Urothelium cell line (cell line): Measurements from ENCODE around the gene SERBP1.
A peak's percentile ranks its signal among the peaks of the same experiment; 100 is the strongest.
"Not testable (repeated sequence)": the region's sequence is repeated elsewhere in the genome, so short reads cannot be mapped to it uniquely, and the experiment has no call there.

Experiments
- DNase-seq: peaks from one replicate; pipeline ENCODE4 v3.0.0; 2011; ENCODE audit warnings: low spot score, mixed read lengths
- FAIRE-seq: peaks from 2 replicates; lab custom pipeline; 2011; peaks lifted over from hg19 to GRCh38; lab: Jason Lieb, UNC

Gene SERBP1

DNA sequence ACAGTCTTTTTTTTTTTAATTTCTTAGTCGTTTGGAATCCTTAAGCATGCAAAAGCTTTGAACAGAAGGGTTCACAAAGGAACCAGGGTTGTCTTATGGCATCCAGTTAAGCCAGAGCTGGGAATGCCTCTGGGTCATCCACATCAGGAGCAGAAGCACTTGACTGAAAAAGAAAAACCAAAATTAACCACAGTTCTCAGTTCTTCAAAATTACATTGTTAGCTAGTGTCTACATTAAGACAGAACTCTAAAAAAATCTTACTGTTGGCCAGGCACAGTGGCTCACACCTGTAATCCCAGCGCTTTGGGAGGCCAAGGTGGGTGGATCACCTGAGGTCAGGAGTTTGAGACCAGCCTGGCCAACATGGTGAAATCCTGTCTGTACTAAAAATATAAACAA is 17.1 kb downstream of the SERBP1 start:
- not testable (repeated sequence) for FAIRE-seq, DNase-seq

DNA sequence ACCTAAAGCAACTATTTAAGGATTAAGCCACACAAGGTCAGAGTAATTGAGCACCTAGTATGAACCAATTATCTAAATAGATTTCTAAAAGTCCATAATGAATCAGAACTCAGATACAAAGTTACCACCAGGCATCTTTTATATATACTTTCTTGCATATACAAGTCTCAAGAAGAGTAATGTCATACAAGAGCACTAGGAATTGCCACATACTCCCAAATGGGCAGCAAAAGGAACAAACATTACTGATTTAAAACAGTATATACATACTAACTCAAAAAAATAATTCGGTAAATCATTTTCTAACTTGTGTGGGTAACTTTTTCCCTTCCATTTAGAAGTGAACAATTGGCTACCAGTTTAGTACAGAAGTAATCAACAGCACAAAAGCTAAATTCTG is 22.1 kb downstream of the SERBP1 start:
- no peak for FAIRE-seq

DNA sequence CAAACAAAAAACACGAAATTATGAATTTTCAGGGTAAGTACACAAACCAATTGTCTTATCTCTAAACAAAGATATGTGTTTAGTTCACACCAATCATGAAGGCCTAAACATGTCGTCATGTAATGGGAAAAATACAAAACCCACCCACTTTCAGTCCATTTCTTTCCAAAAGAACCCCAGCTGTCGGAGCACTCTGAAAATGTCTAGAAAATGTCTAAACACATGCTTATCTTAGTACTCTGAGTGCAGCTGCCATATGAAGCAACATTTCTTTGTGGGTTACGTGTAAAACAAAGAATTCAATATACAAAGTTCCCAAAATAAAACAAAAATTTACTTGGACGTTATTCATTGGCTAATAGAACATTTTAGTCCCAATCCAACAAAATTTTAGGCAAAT is 22.7 kb downstream of the SERBP1 start:
- DNase-seq, result no peak
- FAIRE-seq, result no peak

More for the DNA sequence above, 22.1 kb downstream of the SERBP1 start:
- DNase-seq, result no peak

DNA sequence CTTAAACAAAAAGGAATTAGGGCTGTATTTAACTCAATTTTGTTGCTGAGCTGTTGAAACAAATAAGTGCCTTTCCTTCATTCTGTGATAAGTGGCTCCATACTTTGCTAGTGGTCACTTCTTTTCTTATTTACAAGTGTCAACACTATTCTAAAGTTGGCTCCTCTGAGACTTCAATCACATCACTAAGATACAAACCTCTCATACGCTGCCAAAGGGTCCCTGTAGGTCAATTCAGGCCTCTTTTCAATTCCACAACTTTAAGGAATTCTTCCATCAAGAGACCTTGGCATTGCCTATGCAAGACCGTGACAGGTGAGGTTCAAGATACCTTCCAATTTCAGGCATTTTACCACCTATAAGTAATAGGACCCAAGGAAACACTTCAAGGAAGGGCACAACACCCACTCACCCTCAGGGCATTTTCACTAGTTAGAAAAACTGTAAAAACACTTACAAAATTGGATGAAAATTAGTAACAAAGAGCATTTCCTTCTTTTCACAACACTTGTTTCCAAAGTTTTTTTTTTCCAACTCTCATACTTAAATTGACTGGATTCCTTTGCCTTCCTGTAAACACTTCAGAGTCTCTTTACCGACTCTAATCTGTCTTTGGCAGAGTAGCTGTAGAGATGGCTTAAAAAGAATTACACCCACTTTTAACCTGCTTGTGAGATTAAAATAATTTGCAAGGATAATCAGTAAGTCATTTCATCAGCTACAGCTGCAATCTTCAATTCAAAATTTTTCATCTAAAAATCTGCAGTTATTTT is 24.5 kb downstream of the SERBP1 start:
- FAIRE-seq, result no peak

DNA sequence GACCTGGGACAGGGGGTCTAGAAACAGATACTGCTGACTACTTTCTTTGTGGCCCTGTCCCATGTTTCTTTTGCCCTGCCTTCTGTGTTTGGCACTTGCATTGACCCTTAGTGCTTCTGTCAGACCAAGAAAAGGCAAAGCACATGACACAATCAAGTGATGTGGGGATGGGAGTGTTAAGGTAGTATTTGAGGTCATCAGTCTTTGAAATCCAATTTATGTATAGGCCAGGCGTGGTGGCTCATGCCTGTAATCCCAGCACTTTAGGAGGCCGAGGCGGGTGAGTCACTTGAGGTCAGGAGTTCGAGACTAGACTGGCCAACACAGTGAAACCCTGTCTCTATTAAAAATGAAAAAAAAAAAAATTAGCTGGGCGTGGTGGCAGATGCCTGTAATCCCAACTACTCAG is 26.0 kb downstream of the SERBP1 start:
- FAIRE-seq (no peak), DNase-seq (no peak)

More for the DNA sequence above, 24.5 kb downstream of the SERBP1 start:
- DNase-seq, result no peak

DNA sequence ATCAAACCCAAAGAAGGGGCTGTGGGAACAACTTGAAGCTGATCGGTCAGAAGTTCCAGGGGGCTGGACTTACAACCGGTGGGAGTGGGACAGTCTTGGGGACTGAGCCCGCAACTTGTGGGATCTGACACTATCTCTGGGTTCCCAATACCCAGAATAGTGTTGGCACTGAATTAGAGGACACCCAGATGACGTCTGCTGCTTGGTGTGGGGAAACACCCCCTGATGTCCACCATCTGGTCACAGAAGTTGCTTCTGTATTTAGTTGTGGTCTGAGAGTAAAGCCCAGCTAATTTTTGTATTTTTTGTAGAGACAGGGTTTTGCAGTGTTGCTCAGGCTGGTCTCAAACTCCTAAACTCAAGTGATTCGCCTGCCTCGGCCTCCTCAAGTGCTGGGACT is 28.8 kb downstream of the SERBP1 start:
- no peak for DNase-seq
- FAIRE-seq, result no peak

DNA sequence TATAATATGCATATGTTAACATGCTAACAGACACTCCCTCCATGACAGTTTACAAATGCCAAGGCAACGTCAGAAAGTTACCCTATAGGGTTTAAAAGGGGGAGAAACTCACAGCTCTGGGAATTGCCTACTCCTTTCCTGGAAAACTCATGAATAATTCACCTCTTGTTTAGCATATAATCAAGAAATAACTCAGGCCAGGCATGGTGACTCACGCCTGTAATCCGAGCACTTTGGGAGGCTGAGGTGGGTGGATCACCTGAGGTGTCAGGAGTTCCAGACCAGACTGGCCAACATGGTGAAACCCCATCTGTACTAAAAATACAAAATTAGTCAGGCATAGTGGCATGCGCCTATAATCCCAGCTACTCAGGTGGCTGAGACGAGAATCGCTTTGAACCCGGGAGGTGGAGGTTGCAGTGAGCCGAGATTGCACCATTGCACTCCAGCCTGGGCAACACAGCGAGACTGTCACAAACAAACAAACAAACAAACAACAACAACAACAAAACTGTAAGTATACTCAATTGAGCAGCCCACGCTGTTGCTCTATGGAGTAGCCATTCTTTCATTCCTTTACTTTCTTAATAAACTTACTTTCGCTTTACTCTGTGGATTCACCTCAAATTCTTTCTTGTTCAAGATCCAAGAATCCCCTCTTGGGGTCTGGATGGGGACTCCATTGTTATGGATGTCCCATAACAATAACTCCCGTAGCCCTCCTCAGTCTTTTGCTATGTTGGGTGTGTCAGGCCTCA is 30.0 kb downstream of the SERBP1 start:
- FAIRE-seq, DNase-seq: not testable (repeated sequence)

DNA sequence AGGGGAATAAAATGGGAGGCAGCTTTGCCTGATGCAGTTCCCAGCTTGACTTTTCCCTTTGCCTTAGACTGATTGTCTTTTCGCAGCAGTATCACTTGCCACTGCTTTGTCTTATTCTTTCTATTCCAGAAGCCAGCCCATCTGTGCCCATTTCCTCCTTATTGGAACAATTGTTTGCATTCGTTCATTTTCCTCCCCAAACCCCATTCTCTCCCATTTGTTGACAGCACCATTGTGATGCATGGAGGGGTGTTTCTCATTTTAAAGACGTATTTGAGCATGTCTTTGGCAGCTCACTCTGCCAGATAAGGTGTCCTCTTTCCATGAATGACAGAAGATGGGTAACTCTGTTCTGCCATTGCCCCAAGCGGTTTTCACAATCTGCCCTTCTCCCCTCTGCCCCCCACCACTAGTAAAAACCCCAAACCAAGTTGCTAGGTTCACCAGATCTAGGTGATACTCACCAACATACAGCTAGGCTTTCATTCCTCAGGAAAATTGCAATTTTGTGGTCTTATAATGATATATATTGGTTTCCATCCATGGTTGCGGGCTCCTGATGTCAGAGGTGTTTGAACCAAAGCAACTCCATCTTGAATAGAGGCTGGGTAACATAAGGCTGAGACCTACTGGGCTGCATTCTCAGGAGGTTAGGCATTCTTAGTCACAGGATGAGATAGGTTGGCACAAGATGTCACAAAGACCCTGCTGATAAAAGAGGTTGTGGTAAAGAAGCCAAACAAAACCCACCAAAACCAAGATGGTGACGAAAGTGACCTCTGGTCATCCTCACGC is 30.8 kb downstream of the SERBP1 start:
- FAIRE-seq (no peak), DNase-seq (no peak)

DNA sequence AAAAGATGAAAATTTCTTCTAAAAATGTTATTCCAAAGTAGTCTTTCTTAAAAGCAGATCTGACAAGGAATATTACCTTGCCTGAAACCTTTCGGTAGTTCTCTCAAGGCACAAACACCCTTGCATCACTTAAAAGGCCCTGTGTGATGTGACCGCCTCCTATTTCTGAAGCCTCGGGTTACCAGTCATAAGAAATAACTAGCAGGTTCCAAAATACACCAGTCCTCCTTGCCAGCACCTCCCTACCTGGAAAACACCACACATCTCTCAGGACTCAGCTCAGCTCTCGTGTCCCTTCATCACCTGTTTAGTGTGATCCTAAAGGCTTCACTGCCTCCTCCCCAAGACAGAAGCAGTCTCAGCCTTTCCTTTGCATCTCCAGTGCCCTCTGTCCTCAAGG is 35.7 kb downstream of the SERBP1 start:
- no peak for DNase-seq
- FAIRE-seq, result no peak

DNA sequence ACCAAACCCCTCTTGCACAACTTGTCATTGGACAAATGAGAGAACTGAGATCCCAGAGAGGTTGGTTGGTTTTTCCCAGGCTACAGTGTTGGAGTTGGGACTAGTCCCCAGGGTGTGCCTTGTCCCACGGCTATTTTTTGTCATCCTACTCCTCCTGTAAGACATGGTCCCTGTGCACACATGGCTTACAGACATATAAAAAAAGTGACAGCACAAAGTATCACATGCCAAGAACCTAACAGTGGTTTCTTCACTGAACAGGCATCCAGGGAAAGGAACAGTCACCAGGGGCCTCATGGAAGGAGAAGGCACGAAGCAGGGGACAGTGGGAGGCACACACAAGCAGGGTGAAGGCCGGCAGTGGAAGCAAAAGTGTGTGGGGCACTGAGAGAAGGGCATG is 36.5 kb downstream of the SERBP1 start:
- DNase-seq, result no peak
- FAIRE-seq, result no peak

DNA sequence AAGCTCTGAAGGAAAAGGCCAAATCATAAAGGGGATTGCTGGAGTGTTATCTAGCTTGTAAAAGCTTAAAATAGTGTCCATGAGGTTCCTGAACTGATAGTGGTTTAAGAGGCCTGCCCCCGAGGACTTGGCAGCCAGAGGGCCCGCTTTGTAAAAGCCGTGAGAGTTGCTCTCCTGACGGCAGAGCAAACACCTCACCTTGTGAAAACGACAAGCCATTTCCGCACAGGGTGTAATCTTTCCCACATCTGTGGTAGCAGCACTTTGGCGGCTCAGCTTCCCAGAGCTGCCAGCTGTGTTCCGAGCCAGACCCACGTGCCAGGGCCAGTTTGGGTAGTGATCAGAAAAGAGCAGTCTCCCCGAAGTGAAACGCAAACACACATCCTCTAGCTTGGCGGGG is 37.0 kb downstream of the SERBP1 start:
- no peak for FAIRE-seq

DNA sequence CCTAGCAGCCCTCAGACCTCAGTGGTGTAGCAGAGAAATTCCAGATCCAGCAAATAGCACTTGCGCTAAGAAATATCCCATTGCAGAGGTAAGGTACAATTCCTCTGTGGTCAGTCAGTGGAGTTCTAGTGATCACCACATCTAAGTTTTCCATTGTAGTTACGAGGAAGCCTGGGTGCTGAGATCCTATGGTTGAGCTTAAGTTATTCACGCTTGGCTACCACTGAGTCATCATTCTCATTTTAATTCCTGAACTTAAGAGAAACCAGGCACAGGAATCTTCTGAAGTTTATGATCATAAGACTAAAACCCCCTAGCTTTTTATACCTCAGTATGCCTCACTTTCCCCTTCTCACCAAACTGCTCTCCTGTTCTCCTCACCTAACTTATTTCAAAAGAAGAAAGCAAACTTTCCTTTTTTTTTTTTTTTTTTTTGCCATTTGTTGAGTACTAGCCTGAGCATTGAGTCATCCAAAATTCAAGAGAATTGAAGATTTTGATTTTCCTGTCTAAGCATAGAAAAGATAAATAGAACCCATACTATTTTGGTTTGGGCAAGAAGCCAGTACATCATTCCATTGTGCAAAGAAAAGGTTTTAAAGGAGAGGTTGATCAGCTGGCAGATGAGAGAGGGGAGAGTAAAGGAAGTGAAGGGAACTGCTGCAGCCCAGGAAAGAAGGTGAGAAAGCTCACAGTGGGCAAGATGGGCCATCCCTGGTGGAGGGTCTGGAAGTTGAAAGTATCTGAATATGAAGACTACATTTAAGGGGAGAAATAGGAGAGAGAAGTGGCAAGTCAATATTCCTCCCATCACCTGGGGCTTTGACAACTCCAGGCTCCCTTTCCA is 39.9 kb downstream of the SERBP1 start:
- no peak for FAIRE-seq
- peak; percentile 20 for DNase-seq

More for the DNA sequence above, 37.0 kb downstream of the SERBP1 start:
- no peak for DNase-seq

DNA sequence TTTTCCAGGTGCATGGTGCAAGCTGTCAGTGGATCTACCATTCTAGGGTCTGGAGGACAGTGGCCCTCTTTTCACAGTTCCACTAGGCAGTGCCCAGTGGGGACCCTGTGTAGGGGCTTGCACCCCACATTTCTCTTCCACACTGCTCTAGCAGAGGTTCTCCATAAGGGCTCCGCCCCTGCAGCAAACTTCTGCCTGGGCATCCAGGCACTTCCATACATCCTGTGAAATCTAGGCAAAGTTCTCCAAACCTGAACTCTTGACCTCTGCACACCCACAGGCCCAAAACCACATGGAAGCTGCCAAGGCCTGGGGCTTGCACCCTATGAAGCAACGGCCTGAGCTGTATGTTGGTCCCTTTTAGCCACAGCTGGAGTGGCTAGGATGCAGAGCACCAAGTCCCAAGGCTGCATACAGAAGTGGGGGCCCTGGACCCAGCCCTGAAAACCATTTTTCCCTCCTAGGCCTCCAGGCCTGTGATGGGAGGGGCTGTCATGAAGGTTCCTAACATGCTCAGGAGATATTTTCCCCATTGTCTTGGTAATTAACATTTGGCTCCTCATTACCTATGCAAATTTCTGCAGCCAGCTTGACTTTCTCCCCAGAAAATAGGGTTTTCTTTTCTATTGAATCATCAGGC is 46.1 kb downstream of the SERBP1 start:
- FAIRE-seq, result no peak

DNA sequence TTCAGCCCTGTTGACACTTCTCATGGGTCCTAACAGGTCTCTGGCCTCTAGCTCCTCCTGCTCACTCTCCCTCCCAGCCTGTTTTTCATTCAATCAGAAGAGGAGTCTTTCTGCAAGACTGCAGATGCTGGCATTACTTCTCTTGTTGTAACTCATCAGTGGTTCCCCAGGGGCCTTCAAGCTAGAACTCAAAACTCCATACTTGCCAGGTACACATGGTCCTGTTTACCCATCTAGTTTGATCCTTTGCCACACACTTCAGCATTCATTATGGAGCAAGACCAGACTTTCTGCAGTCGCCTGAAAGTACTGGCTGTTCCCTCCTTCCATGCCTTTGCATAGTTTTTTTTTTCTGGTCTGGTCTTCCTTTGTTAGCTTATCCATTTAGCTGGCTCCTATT is 47.9 kb downstream of the SERBP1 start:
- no peak for FAIRE-seq
- no peak for DNase-seq

More for the DNA sequence above, 46.1 kb downstream of the SERBP1 start:
- DNase-seq, result no peak

DNA sequence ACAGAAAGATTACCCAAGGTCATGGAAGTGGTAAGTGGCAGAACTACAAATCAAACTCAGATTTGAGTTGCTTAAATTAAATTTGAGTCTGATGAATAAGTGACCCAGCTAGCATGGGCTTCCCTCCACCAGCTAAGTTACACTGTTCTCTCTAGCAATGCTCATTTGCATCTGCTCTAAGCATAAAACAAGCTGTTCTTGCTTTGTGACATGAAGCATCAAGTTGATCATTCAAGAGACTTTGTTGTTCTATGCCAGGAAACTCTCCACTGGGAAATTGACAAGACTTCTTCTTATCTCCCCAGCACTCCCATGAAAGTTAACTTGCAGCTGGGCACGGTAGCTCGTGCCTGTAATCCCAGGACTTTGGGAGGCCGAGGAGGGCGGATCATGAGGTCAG is 49.0 kb downstream of the SERBP1 start:
- FAIRE-seq (no peak), DNase-seq (no peak)

DNA sequence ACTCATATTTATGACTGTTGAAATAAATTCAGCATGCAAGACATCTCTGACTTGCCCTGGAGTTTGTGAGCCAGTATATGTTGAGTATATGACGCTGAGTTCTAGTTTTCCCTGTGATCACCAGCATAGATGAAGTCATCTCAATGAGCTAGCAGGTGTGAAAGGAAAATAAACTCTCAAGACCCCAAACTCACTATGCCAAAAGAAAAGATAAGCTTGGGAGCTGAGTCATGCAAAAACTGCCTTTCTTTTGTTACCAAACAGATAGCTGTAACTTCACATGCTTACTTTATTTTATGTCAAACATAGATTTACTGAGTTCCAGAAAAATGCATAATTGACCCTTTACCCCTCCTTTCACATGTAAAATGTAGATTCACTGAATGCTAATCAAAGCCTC is 52.9 kb downstream of the SERBP1 start:
- no peak for FAIRE-seq
- DNase-seq, result no peak

DNA sequence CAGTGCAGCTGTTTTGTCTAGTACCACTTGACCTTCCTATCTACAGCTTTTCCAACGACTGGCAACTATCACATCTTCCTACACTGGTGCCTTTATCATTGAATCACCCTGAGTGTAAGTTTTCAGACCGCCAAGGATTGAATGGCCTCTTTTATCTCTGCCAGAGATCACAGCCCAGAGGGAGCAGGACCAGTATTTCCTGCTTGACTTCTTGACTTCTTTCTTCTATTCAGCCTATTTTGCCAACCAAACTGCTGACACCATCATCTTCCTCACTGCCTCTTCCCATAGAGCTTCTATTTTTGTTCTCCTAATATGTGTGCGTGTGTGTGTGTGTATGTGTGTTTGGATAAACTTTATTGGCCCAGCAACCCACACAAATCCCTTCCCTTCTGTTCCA is 53.8 kb downstream of the SERBP1 start:
- FAIRE-seq, result no peak
- no peak for DNase-seq

DNA sequence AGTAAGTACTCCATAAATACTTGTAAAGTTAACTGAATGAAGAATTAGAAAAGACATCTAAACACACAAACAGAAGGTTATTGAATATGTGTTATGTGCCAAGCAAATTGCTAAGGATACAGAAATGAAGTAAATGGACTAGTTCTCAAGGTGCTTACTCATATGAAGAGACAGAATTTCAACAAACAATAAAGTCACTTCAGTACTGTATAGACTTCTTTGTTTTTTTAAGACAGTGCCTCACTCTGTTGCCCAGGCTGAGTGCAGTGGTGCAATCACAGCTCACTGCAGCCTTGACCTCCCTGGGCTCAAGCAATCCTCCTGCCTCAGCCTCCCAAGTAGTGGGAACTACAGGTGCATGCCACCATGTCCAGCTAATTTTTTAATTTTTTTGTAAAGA is 57.3 kb downstream of the SERBP1 start:
- FAIRE-seq, result no peak
- no peak for DNase-seq

DNA sequence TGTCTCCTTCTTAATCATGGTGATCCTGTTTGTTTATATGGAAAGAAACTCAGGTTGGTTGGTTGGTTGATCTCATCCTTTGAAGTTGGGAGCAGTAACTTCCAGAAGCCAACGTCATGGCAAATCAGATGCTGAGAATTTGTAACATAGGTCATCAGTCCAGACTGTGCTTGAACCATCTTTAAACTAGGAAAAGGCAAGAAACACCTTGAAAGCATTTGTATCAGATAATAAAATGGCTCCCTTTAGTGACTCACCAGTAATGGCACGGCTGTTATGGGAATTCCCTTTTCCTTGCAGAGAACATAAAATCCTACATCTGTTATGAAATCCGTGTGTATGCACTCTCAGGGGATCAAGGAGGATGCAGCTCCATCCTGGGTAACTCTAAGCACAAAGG is 58.1 kb downstream of the SERBP1 start:
- no peak for DNase-seq
- no peak for FAIRE-seq

DNA sequence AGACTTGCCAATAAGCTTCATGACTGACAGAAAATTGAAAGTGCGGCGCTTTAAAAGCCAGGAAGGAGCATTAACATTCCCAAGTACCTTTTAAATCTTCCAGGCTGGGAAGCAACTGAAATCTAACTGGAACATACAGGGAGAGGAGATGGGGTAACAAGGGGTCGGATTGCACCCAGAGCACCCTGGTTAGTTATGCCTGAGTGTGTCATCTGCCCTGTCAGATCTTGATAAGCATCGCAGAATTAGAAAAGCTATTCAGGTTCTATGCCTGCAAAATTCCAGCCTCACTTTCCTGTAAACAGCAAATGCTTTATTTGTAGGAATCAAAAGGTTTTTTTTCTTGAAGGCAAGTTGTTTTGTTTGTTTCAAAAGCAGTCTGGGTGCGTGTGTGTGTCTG is 58.5 kb downstream of the SERBP1 start:
- FAIRE-seq (no peak), DNase-seq (no peak)
